ENCODE data around the gene IGSF8. TPM values are rescaled to one million over a fixed set of nuclear protein-coding genes. Genes with fewer than 3 reads are reported as not detected.

The IGSF8 gene
- total RNA-seq, 1 experiment from 2014 or later: 13.7 TPM

GRCh38 chr1:160087118-160087662 is 11.2 kb downstream of the IGSF8 start:
- no peak for DNase-seq (ENCODE audit: low spot score)

DNA sequence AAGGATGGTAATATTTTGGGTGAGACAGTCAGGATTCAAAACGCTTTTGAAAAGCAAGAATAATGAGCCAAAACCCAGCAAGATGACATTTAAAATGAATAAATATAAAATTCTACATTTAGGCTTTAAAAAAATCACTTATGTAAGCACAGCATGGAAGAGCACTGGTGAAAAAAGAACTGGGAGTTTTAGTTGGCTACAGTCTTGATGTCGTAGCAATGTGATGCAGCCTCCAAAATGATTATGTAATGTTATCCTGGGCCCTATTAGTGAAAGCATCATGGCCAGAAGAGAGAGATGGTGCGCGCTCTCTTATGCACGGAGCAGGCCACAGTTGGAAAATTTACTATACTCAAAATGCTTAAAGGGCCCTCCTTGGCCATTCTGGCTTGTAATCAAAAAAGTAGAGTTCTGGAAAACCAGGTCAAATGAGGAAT is 11.9 kb downstream of the IGSF8 start:
- DNase-seq (ENCODE audit: low spot score): no peak

DNA sequence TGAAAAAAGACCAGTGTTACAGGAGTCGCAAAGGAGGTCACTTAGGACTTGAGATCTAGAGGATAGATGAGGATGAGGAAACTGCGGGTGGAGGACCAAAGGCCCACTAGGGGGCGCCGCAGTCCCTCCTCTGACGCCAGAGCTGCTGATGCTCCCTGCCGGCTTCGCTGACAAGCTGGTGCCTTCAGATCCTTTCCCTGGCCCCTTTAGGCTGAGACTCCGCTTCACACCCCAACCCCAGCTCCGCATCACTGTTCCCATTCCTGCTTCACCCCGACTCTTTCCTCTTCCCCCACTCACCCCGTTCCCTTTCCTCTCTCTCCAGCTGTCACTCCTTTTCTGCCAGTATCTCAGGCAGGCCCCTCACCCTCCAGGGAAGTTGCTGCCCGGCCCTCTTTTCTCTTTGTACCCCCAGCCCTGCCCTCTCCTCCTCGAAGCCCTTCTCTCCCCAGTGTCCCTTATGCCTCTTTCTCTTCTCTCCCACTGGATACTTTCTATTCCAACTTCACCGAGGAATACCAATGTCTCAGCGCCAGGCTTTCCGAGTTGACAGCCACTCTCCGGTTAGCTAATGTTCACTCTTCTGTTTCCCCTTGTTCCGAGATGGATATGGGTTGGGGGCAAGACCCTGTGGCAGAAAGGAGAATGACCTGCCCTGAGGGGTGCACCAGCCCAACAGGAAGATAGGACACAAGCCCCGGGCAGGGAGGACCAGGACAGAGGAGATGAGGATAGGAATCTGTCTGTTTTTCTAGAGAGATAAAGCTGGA is 12.5 kb downstream of the IGSF8 start:
- peak; percentile 42 for DNase-seq (ENCODE audit: low spot score)

DNA sequence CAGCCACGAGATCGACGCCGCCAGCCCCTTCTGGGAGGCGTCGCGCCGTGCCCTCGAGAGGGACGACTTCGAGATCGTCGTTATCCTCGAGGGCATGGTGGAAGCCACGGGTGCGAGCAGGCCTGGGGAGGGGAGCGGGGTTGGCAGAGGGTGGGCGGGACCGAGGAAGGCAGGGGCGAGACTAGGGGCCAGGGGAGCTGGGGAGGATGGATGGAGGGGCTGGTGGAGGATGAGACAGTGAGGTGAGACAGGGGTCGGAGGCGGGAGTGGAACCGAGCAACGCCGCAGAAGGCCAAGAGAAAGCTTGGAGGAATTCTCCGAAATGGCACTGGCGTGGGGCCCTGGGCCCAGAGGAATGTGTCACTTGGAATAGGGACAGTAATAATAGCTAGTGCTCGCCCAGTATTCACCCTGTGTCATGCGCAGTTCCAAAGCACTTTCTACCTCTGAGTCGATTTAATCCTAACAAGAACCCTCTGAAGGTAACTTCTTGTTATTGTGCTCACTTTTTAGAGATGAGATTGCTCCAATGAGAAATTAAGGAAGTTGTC is 13.6 kb downstream of the IGSF8 start:
- DNase-seq (ENCODE audit: low spot score): no peak

DNA sequence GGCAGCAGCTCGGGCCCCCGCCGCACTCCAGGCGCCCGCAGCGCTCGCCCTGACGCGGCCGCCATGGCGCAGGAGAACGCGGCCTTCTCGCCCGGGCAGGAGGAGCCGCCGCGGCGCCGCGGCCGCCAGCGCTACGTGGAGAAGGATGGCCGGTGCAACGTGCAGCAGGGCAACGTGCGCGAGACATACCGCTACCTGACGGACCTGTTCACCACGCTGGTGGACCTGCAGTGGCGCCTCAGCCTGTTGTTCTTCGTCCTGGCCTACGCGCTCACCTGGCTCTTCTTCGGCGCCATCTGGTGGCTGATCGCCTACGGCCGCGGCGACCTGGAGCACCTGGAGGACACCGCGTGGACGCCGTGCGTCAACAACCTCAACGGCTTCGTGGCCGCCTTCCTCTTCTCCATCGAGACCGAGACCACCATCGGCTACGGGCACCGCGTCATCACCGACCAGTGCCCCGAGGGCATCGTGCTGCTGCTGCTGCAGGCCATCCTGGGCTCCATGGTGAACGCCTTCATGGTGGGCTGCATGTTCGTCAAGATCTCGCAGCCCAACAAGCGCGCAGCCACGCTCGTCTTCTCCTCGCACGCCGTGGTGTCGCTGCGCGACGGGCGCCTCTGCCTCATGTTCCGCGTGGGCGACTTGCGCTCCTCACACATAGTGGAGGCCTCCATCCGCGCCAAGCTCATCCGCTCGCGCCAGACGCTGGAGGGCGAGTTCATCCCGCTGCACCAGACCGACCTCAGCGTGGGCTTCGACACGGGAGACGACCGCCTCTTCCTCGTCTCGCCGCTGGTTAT is 14.2 kb downstream of the IGSF8 start:
- no peak for DNase-seq (ENCODE audit: low spot score)

DNA sequence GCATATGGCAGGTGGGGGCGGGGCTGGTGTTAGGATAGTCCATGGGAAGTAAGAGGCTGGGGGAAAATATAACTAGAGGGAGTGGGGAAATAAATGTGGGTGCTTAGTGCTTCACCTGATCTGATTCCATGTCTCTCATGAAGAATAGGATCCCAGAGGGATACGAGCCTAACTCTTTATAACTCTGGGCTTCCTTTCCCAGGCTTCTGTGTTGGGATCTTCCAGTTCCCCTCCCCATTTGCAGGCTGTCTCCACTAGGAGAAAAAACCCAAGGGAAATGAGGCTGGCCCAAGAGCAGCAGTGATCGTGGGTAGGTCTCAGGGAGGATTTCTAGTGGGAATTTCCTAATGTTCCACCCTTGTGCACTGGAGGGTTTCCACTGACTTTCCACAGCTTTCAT is 15.5 kb downstream of the IGSF8 start:
- no peak for DNase-seq (ENCODE audit: low spot score)

- DNase-seq (ENCODE audit: low spot score): no peak
These were observed 15.9 kb downstream of the IGSF8 start for GRCh38 chr1:160082487-160082886.

DNA sequence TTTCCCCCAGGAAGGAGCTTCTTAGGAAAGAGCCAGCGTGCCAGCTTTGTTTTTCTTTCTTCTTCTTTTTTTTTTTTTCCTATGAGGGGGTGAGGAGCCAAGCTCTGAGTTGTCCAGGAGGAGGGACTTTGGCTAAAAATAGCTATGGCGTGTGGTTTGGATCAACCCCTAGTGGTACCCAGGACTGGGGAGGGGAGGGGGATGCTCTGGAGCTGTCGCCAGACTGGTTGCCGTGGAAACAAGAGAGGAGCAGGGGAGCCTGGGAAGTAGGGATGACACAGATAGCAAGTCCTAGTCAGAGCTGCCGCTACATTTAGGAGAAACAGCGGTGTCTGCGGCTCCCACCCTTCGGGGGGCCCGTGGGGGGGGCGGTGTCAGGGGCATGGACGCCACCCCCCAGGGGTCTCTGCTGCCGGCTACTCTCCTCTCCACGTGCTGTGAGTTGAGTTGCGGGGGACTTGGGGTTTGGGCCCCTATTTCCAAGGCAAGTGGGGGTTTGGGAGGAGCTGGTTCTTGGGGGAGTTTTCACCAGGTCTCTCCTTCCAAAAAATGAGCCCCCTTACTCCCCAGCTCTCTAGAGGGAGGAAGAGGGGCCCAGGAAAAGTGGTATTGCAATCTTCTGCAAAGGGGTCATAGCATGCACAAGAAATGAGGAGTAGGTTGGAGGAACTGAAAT is 17.0 kb downstream of the IGSF8 start, which contains the start of gene KCNJ9:
KCNJ9 (plus strand) TSS at position 278 of the 676 bp plus-strand sequence. CDS start 2,493 bp downstream, outside the sequence.
- no peak for DNase-seq (ENCODE audit: low spot score)

DNA sequence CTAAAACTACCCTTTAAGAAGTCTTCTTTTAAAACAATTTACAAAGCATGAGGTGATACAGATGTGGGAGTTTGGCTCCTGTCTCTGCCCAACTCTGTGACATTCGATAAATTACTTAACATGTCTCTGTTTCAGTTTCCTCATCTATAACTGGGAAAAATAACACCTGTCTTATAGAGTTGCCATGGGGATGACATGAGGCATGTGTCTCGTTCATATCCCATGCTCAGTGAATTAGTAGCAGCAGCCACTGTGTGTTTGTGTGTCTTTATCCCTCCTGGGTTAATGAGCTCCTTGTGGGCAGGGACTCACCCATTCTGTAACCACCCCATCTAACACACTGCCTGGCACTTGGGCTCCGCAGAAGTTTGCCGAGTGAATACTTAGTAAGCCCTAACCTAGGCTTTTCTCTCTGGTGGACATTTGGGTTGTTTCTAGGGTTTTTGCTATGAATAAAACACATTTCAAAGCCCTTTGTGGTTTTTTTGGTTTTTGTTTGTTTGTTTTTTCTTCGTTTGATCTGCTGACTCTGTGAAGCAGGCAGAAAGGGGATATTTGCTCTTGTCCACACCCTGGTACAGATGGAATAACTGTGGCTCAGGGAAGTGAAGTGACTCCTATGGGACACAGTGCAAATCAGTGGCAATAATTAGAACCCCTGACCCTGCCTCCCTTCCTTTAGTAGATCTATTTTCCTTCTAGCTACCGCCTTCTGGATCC is 17.9 kb downstream of the IGSF8 start:
- peak; percentile 30 for DNase-seq (ENCODE audit: low spot score)

DNA sequence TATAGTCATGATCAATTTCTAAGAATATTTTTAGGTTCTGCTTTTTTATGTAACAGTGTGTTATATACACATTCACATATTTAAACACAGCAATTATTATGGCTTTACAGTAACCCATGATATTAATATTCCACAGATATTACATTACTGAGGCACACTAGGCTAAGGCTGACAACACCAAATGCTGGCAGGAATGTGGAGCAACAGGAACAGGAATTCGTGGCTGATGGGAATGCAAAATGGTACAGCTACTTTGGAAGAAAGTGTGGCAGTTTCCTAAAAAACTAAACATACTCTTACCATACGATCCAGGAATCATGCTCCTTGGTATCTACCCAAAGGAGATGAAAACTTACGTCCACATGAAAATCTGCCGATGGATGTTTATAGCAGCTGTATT is 19.0 kb downstream of the IGSF8 start:
- DNase-seq (ENCODE audit: low spot score): no peak

DNA sequence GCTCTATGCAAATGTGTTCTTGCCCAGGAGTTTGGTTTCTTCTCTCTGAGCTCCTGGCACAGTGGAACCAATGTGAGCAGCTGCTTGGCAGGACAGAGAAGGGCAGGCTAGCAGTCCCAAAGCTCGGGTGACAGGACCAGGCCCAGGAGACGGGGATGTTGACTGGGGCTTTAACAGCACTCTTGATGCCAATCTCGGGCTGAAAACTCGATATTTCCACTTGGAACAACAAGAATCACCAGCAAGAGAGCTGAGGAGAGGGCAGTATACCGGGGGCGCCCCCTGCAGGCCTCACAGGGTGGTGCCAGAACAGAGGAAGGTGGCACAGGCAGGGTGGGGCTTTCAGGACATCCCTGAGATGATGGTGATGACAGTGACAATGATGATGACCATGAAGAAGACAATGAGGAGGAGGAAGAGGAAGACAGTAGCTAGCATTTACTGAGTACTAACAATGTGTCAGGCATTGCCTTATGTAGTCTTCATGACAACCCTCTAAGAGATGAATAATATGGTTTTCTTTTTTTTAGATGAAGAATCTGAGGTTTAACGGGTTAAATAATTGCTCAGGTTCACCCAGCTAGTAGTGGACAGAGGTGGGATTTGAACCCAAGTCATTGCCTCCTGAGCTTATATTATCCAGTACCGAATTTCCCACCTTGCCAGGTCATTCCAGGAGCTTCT is 19.8 kb downstream of the IGSF8 start:
- no peak for DNase-seq (ENCODE audit: low spot score)

DNA sequence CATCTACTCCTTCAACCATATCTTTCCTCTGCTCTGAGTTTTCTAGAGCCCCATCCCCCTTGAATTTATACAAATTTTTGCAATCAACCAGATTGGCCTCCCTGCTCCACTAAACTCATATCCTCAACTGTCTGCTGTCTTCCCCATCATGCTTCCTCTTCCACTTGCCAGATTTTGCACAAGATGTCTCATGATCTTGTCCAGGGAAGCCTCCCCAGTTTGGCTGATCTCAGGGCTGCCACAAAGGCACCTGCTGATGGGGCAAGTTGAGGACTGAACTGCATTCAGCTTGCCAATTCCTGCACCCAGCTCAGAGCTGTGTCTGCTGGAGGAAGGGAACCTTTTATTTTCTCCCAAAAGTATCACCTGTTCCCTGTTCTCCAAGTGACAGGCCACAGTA is 20.9 kb downstream of the IGSF8 start:
- DNase-seq (ENCODE audit: low spot score): no peak

GRCh38 chr1:160076295-160076694 is 22.1 kb downstream of the IGSF8 start:
- no peak for DNase-seq (ENCODE audit: low spot score)

- no peak for DNase-seq (ENCODE audit: low spot score)
These were observed 22.6 kb downstream of the IGSF8 start for GRCh38 chr1:160075836-160076235.

DNA sequence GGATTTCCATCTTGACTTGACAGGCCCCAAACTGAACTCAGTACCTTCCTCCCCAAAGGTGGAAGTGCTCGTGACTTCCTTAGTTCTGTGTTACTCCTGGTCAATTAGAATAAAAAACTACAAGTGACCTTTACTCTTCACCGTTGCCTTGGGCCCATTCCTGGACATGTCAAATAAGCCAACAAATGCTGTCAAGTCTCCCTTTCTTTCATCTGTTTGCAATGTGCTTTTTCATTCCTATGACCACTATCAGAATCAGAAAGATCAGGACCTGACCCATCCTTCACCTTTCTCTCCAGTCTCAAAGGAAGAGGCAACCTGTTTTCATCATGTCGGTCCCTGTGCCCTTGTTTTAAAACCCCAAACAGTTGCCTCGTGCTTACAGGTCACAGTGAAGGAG is 23.6 kb downstream of the IGSF8 start:
- no peak for DNase-seq (ENCODE audit: low spot score)

- no peak for DNase-seq (ENCODE audit: low spot score)
These were observed 27.1 kb downstream of the IGSF8 start for GRCh38 chr1:160071289-160071688.

DNA sequence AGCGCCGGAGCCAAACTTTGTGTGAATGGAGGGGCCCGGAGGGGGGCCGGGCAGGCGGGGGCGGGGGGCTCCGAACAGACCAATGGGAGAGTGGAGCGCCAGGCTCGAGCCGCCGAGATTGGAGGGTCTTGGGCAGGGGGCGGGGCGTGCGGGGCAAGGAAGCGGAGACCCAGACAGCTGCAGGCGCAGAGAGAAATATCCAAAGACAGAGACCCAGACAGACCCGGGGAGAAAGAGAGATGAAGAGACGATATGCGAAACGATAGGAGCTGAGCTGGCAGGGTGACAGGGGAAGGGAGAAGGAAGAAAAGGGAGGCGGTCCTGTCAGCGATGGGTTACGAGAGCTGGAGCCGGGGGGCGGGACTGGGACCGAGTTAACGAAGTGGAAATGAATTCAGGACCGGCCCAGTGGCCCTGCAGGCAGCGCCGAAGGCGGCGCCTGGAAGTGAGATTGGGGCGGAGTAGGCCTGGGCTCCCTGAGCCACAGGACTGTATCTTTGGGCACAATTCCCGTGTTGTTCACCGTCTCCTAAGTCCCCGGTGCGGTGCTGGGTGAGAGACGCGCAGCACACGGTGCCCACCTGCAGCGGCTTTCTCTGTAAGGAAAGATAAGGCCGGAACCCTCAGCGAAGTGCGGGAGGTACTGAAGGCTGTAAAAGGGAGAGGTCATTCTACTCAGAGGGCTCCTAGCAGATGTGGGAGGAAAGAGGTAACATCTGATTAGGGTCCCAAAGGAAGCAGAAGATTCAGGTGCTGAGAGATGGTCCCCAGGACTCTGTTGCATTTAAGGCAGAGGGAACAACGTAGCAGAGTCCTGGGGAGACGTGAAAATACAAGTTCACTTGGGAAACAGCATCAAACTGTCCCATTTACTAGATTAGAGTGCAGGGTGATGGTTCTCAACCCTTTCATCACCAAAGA is 27.9 kb downstream of the IGSF8 start:
- no peak for DNase-seq (ENCODE audit: low spot score)

DNA sequence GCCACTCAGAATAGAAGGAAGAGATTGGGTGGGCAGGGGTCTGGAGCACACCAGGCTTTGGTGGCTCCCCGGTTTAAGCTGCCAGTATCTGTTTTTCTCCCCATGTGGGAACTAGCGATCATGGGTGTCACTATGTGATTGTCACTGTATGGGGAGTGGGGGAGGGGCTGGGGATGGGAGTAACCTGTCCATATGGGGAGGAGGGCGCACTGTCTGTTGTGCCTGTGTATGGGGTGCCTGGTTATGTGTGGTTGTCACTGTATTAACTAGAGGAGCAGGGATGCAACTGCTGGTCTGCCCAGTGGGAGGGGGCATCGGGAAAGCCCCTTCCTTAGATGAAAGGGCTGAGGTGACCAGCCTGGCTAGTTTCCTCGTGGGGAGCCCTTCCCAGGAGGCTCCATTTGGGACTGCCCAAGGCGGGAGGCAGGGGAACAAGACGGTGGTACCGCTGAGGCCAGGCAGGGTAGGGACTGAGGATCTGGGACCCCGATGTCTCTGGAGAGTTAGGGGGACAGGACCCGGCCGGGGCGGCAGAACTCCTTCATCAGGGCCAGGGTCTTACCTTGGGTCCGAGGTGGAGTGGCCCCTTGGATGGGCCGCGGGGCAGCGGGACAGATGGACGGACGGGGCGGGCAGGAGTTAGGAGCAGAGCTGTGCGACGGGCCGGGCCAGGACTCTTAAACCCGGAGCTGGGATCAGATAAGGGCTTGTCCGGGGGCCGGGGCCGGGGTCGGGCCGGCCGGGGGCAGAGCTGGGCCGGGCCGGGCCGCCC is 28.8 kb downstream of the IGSF8 start, which contains the start of gene KCNJ10:
KCNJ10 (minus strand) TSS at position 701 of the 772 bp plus-strand sequence. CDS start 27,628 bp downstream, outside the sequence.
- no peak for DNase-seq (ENCODE audit: low spot score)

Data from H4 (cell line).